ENCODE data around the gene FGD5. TPM values are rescaled to one million over a fixed set of nuclear protein-coding genes. Genes with fewer than 3 reads are reported as not detected.

FGD5 gene
- total RNA-seq, 6 experiments from 2014 or later, result not detected

- H3K9me3 Mint-ChIP-seq, result peaks cover 12% of the 10 kb centered on the region
- H3K27me3 Mint-ChIP-seq (ENCODE audit: insufficient read depth), result peaks cover 22% of the 10 kb centered on the region
- no peak for TF ChIP-seq CTCF (IDR thresholded peaks at IDR 0.05)
- no peak overlapping the region for H3K4me3 Mint-ChIP-seq
- no peaks in the 10 kb centered on the region for H3K4me1 Mint-ChIP-seq (ENCODE audit: low read depth)
- peaks cover 13% of the 10 kb centered on the region for H3K36me3 Mint-ChIP-seq (ENCODE audit: low read depth)
- H3K27ac Mint-ChIP-seq, result no peak overlapping the region
- no peak for DNase-seq
Measured at GRCh38 chr3:14905055-14905657, 86.4 kb downstream of the FGD5 start.

- TF ChIP-seq CTCF (IDR thresholded peaks at IDR 0.05), result no peak
- no peak overlapping the region for H3K27ac Mint-ChIP-seq
- peaks cover 12% of the 10 kb centered on the region for H3K9me3 Mint-ChIP-seq
- no peak for DNase-seq
- H3K4me1 Mint-ChIP-seq (ENCODE audit: low read depth), result no peaks in the 10 kb centered on the region
- peaks cover 13% of the 10 kb centered on the region for H3K36me3 Mint-ChIP-seq (ENCODE audit: low read depth)
- peaks cover 24% of the 10 kb centered on the region for H3K27me3 Mint-ChIP-seq (ENCODE audit: insufficient read depth)
- H3K4me3 Mint-ChIP-seq, result no peak overlapping the region
Measured at GRCh38 chr3:14906355-14906971, 87.7 kb downstream of the FGD5 start.

- no peak for TF ChIP-seq CTCF (IDR thresholded peaks at IDR 0.05)
- Mint-ChIP-seq H3K36me3 (ENCODE audit: low read depth) (peaks cover 13% of the 10 kb centered on the region), H3K4me1 (ENCODE audit: low read depth) (no peaks in the 10 kb centered on the region), H3K27ac (no peak overlapping the region), H3K9me3 (peaks cover 12% of the 10 kb centered on the region), H3K4me3 (no peak overlapping the region), H3K27me3 (ENCODE audit: insufficient read depth) (peaks cover 21% of the 10 kb centered on the region)
- DNase-seq, result no peak
Measured at GRCh38 chr3:14907043-14907966, 88.5 kb downstream of the FGD5 start.

GRCh38 chr3:14909250-14909649 is 90.5 kb downstream of the FGD5 start:
- no peak for TF ChIP-seq CTCF (IDR thresholded peaks at IDR 0.05)
- H3K36me3 Mint-ChIP-seq (ENCODE audit: low read depth), result peaks cover 13% of the 10 kb centered on the region
- no peak for DNase-seq
- H3K4me1 Mint-ChIP-seq (ENCODE audit: low read depth), result no peaks in the 10 kb centered on the region
- peaks cover 34% of the 10 kb centered on the region for H3K27me3 Mint-ChIP-seq (ENCODE audit: insufficient read depth)
- H3K4me3 Mint-ChIP-seq, result no peak overlapping the region
- peaks cover 12% of the 10 kb centered on the region for H3K9me3 Mint-ChIP-seq
- no peak overlapping the region for H3K27ac Mint-ChIP-seq

GRCh38 chr3:14911651-14912050 is 92.9 kb downstream of the FGD5 start:
- H3K36me3 Mint-ChIP-seq (ENCODE audit: low read depth), result no peaks in the 10 kb centered on the region
- no peak for DNase-seq
- H3K9me3 Mint-ChIP-seq, result no peaks in the 10 kb centered on the region
- no peak overlapping the region for H3K27ac Mint-ChIP-seq
- H3K4me3 Mint-ChIP-seq, result no peak overlapping the region
- no peaks in the 10 kb centered on the region for H3K4me1 Mint-ChIP-seq (ENCODE audit: low read depth)
- no peak for TF ChIP-seq CTCF (IDR thresholded peaks at IDR 0.05)
- H3K27me3 Mint-ChIP-seq (ENCODE audit: insufficient read depth), result peaks cover 36% of the 10 kb centered on the region

All from HFFc6 (cell line).